GM23338 (cell line): Measurements from ENCODE around the gene RPS6KC1.

Experiments used
- CREB1 ChIP-seq: fragments of 250-450 bp; sonication (Bioruptor Pico); IDR thresholded peaks from 2 replicates; pipeline ENCODE4 v1.5.0; 2020; ENCODE audit warnings: low read depth, mild to moderate bottlenecking, moderate library complexity
- EZH2 ChIP-seq: fragments of 200-600 bp; sonication (generic); IDR thresholded peaks from one replicate; pipeline ENCODE4 v1.8.0; 2017; ENCODE audit warnings: antibody characterized with exemption, mild to moderate bottlenecking, low read depth; ENCODE audit not compliant: unreplicated experiment
- EZH2phosphoT487 ChIP-seq: fragments of 200-600 bp; sonication (generic); IDR thresholded peaks from one replicate; pipeline ENCODE4 v1.8.1; 2018; ENCODE audit warnings: antibody characterized with exemption; ENCODE audit not compliant: unreplicated experiment
- JUNB ChIP-seq: IDR thresholded peaks from one replicate; pipeline ENCODE4 v1.6.1; 2016; ENCODE audit warnings: antibody characterized with exemption; ENCODE audit not compliant: unreplicated experiment
- POLR2AphosphoS5 ChIP-seq: IDR thresholded peaks from 2 replicates; pipeline ENCODE4 v1.6.1; 2016; ENCODE audit warnings: antibody characterized with exemption, low read depth
- STAT1 ChIP-seq: IDR thresholded peaks from one replicate; pipeline ENCODE4 v1.6.1; 2016; ENCODE audit warnings: antibody characterized with exemption; ENCODE audit not compliant: unreplicated experiment
- ZNF114 ChIP-seq: fragments of 250-450 bp; sonication (Bioruptor Pico); IDR thresholded peaks from 2 replicates; pipeline ENCODE4 v1.5.0; 2020; ENCODE audit warnings: mild to moderate bottlenecking, moderate library complexity
- ZNF331 ChIP-seq: fragments of 250-450 bp; sonication (Bioruptor Pico); IDR thresholded peaks from 2 replicates; pipeline ENCODE4 v1.5.0; 2020; ENCODE audit warnings: low read depth, mild to moderate bottlenecking, moderate library complexity
- TF ChIP-seq, protein P1 (sequence below), 2 experiments: fragments of 200-600 bp in 1 of 2; sonication (generic) in 1 of 2; conservative IDR thresholded peaks; 2 replicates each; pipeline versions ENCODE4 v1.5.1 to v1.6.1; 2016 to 2017; ENCODE audit warnings: antibody characterized with exemption in 2 of 2, low read depth in 2 of 2, mild to moderate bottlenecking in 2 of 2, moderate library complexity in 1 of 2
- TF ChIP-seq, protein P2 (sequence below): IDR thresholded peaks from one replicate; pipeline ENCODE4 v1.6.1; 2018; ENCODE audit warnings: antibody characterized with exemption; ENCODE audit not compliant: unreplicated experiment

GRCh38 chr1:213082420-213083111, 31.5 kb downstream of the RPS6KC1 start:
- TF ChIP-seq, protein P1, sequence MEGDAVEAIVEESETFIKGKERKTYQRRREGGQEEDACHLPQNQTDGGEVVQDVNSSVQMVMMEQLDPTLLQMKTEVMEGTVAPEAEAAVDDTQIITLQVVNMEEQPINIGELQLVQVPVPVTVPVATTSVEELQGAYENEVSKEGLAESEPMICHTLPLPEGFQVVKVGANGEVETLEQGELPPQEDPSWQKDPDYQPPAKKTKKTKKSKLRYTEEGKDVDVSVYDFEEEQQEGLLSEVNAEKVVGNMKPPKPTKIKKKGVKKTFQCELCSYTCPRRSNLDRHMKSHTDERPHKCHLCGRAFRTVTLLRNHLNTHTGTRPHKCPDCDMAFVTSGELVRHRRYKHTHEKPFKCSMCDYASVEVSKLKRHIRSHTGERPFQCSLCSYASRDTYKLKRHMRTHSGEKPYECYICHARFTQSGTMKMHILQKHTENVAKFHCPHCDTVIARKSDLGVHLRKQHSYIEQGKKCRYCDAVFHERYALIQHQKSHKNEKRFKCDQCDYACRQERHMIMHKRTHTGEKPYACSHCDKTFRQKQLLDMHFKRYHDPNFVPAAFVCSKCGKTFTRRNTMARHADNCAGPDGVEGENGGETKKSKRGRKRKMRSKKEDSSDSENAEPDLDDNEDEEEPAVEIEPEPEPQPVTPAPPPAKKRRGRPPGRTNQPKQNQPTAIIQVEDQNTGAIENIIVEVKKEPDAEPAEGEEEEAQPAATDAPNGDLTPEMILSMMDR (conservative IDR thresholded peaks at IDR 0.05; ENCODE audit: low read depth in 2 of 2), result no peak
- TF ChIP-seq CREB1 (CRISPR knock-in tag) (no peak), EZH2phosphoT487 (no peak), POLR2AphosphoS5 (no peak), ZNF331 (CRISPR knock-in tag) (no peak), JUNB (no peak), EZH2 (no peak), ZNF114 (CRISPR knock-in tag) (no peak), STAT1 (no peak)
- TF ChIP-seq, protein P2, sequence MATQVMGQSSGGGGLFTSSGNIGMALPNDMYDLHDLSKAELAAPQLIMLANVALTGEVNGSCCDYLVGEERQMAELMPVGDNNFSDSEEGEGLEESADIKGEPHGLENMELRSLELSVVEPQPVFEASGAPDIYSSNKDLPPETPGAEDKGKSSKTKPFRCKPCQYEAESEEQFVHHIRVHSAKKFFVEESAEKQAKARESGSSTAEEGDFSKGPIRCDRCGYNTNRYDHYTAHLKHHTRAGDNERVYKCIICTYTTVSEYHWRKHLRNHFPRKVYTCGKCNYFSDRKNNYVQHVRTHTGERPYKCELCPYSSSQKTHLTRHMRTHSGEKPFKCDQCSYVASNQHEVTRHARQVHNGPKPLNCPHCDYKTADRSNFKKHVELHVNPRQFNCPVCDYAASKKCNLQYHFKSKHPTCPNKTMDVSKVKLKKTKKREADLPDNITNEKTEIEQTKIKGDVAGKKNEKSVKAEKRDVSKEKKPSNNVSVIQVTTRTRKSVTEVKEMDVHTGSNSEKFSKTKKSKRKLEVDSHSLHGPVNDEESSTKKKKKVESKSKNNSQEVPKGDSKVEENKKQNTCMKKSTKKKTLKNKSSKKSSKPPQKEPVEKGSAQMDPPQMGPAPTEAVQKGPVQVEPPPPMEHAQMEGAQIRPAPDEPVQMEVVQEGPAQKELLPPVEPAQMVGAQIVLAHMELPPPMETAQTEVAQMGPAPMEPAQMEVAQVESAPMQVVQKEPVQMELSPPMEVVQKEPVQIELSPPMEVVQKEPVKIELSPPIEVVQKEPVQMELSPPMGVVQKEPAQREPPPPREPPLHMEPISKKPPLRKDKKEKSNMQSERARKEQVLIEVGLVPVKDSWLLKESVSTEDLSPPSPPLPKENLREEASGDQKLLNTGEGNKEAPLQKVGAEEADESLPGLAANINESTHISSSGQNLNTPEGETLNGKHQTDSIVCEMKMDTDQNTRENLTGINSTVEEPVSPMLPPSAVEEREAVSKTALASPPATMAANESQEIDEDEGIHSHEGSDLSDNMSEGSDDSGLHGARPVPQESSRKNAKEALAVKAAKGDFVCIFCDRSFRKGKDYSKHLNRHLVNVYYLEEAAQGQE, result no peak
